ENCODE data around the gene RRAS2.

DNA sequence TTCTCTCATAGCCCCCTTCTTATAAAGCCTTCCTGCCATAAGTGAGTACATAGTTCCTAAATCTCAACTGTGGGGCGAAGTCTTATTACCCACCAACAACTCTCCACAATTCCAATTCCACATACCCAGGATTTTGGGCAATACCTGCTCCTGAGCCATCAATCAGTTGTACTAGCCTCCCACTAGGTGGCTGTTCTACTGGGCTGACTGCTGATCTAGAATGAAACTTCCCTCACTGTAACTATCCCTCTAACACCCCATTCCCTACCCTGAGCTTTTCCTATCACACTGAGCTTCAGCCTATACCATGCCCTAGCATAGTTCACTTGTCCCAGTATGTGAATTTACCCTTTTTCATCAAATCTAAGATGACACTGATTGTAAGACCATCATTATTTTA lies 52.5 kb downstream of the RRAS2 start:
- TF ChIP-seq, protein P1, sequence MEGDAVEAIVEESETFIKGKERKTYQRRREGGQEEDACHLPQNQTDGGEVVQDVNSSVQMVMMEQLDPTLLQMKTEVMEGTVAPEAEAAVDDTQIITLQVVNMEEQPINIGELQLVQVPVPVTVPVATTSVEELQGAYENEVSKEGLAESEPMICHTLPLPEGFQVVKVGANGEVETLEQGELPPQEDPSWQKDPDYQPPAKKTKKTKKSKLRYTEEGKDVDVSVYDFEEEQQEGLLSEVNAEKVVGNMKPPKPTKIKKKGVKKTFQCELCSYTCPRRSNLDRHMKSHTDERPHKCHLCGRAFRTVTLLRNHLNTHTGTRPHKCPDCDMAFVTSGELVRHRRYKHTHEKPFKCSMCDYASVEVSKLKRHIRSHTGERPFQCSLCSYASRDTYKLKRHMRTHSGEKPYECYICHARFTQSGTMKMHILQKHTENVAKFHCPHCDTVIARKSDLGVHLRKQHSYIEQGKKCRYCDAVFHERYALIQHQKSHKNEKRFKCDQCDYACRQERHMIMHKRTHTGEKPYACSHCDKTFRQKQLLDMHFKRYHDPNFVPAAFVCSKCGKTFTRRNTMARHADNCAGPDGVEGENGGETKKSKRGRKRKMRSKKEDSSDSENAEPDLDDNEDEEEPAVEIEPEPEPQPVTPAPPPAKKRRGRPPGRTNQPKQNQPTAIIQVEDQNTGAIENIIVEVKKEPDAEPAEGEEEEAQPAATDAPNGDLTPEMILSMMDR (IDR thresholded peaks at IDR 0.05), result no peak
- TF ChIP-seq POLR2A (IDR thresholded peaks at IDR 0.05), result no peak
